ENCODE data around the gene IL37. TPM values are rescaled to one million over a fixed set of nuclear protein-coding genes. Genes with fewer than 3 reads are reported as not detected.

Gene IL37, protein sequence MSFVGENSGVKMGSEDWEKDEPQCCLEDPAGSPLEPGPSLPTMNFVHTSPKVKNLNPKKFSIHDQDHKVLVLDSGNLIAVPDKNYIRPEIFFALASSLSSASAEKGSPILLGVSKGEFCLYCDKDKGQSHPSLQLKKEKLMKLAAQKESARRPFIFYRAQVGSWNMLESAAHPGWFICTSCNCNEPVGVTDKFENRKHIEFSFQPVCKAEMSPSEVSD
- total RNA-seq = not detected
- long read RNA-seq = 0 reads

DNA sequence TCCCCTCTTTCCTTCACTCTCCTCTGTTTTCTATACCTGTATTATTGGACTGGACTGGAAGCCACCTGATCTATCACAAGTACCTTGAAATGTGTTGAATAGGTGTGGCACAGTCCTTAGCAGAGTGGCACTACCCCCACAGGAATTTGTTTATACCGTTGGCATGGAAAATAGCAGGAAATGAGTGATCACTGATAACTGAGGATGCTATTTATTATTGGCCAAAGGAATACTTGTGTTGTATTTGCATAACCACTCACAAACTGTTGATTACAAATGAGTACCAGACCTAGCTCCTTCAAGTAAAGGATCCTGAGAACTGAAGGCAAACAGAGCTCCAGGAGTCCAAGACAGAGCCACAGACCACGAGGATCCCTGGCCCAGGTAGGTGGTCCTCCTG is at the start of gene IL37:
Gene IL37 (plus strand): TSS at position 301 of the 400 bp plus-strand sequence. CDS start 1,848 bp downstream, outside the sequence.
- H3K27ac ChIP-seq = no peak within 1 kb of the TSS
- H3K4me1 ChIP-seq = no peaks in the 10 kb centered on the region
- H3K36me3 ChIP-seq = no peaks in the 10 kb centered on the region
- no peak within 1 kb of the TSS for H3K4me3 ChIP-seq
- DNase-seq (no peak), ATAC-seq (no peak)
- intact Hi-C loops (cut with DNase I) = no loop called here
- no peaks in the 10 kb centered on the region for H3K27me3 ChIP-seq
- TF ChIP-seq CTCF (IDR thresholded peaks at IDR 0.05) = no peak
- H3K9me3 ChIP-seq = no peaks in the 10 kb centered on the region

DNA sequence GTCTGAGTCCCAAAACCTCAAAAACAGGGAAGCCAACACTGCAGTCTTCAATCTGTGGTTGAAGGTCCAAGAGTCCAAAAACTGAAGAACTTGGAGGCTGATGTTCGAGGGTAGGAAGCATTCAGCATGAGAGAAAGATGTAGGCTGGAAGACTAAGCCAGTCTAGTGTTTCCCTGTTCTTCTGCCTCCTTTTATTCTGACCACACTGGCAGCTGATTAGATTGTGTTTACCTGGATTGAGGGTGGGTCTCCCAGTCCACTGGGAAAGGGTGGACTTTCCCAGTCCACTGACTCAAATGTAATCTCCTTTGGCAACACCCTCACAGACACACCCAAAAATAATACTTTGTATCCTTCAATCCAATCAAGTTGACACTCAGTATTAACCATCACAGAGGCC is 46.9 kb upstream of the IL37 start:
- DNase-seq = no peak
- Histone ChIP-seq H3K9me3 (no peaks in the 10 kb centered on the region), H3K4me3 (no peak overlapping the region), H3K27ac (no peak overlapping the region), H3K36me3 (no peaks in the 10 kb centered on the region), H3K27me3 (no peaks in the 10 kb centered on the region), H3K4me1 (peaks cover 4% of the 10 kb centered on the region)
- no peak for TF ChIP-seq CTCF (IDR thresholded peaks at IDR 0.05)
- intact Hi-C loops (cut with DNase I) = no loop called here
- no peak for ATAC-seq

GRCh38 chr2:112866128-112866835 is 44.7 kb upstream of the IL37 start:
- H3K4me3 ChIP-seq = no peak overlapping the region
- DNase-seq = no peak
- no peaks in the 10 kb centered on the region for H3K36me3 ChIP-seq
- H3K4me1 ChIP-seq = peaks cover 12% of the 10 kb centered on the region
- ATAC-seq = peak; percentile 23
- H3K27ac ChIP-seq = no peak overlapping the region
- intact Hi-C loops (cut with DNase I) = no loop called here
- no peak for TF ChIP-seq CTCF (IDR thresholded peaks at IDR 0.05)
- H3K27me3 ChIP-seq = no peaks in the 10 kb centered on the region
- H3K9me3 ChIP-seq = no peaks in the 10 kb centered on the region

DNA sequence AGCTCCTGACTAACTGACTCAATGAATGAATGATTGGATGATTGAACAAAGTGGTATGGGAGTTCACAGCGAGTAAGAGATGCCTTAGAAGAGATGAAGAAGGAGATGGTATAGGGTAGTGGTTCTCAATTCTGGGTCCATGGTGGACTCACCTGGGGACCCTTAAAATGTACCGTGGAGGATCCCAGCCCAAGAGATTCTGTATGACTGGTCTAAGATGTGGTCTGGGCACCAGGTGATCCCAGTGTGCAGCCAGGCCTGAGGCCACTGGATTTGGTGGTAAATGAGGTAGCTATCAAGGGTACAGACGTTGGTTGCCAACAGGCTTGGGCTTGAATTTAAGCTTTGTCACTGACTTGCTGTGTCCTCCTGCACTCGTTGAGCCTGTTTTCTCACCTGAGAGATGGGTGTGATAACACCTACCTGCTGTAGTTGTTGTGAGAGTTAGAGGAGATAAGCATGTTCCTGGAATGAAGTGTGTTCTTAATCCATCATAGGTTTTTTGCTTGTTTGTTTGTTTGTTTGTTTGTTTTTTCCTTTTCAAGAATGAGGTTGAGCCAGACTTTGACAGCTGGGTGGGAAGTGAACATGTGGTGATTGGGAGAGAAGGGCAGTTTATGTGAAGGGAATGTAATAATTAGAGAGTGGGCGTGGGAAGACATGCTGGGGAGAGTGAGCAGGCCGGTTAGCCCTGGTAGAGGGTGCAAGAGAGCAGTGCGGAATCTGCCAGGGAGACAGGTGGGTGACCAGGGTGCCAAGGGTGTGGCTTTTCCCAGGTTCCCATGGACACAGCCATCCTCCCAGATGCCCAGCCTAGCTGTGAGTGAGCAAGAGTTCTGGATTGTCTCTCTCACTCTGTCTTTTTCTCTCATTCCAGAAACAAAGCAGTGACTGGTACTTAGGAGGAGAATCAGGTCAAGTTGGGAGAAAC is 43.0 kb upstream of the IL37 start:
- Histone ChIP-seq H3K4me1 (peaks cover 12% of the 10 kb centered on the region), H3K27me3 (no peaks in the 10 kb centered on the region), H3K27ac (no peak overlapping the region), H3K9me3 (no peaks in the 10 kb centered on the region), H3K4me3 (no peak overlapping the region), H3K36me3 (no peaks in the 10 kb centered on the region)
- ATAC-seq = no peak
- DNase-seq = no peak
- TF ChIP-seq CTCF (IDR thresholded peaks at IDR 0.05) = no peak
- intact Hi-C loops (cut with DNase I) = no loop called here

GRCh38 chr2:112869258-112869842 is 41.6 kb upstream of the IL37 start:
- Histone ChIP-seq H3K36me3 (no peaks in the 10 kb centered on the region), H3K4me1 (peaks cover 12% of the 10 kb centered on the region), H3K27ac (no peak overlapping the region), H3K9me3 (no peaks in the 10 kb centered on the region), H3K4me3 (no peak overlapping the region), H3K27me3 (no peaks in the 10 kb centered on the region)
- ATAC-seq = peak; percentile 82
- intact Hi-C loops (cut with DNase I) = no loop called here
- no peak for TF ChIP-seq CTCF (IDR thresholded peaks at IDR 0.05)
- peak; percentile 90 for DNase-seq
